Measurements from ENCODE around the gene TGFBRAP1.

DNA sequence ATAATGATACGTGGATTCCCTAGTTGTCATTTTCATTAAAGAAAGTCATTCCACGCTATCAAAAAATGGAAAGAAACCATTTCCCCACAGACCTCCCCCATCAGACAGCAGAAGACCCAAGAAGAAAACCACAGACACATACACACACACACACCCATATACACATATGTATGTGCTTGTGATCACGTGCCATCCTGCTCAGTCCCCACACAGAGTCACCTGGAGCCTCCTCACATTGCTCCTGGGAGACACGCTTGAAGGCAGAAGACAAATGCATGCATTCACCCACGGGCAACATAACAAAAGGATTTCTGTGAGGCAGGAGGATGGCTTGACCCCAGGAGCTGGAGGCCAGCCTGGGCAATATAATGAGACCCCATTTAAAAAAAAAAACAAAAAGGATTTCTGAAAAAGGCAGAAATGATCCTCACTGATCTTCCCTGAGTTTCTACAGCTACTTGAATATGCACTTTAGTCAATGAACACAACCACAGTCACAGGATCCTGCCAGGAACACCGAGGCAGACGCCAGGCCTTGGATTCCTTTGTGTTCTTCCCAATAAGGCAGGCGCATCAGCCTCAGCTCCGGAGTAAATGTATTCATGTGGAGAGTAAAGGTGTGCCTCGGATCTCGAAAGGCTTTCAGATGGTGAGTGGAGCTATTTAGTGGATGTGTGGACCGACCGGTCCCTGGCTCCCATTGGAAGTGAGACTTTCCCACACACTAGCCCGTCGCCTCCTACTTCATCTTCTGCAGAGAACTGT lies 21.0 kb downstream of the TGFBRAP1 start:
- TF ChIP-seq, protein P1, sequence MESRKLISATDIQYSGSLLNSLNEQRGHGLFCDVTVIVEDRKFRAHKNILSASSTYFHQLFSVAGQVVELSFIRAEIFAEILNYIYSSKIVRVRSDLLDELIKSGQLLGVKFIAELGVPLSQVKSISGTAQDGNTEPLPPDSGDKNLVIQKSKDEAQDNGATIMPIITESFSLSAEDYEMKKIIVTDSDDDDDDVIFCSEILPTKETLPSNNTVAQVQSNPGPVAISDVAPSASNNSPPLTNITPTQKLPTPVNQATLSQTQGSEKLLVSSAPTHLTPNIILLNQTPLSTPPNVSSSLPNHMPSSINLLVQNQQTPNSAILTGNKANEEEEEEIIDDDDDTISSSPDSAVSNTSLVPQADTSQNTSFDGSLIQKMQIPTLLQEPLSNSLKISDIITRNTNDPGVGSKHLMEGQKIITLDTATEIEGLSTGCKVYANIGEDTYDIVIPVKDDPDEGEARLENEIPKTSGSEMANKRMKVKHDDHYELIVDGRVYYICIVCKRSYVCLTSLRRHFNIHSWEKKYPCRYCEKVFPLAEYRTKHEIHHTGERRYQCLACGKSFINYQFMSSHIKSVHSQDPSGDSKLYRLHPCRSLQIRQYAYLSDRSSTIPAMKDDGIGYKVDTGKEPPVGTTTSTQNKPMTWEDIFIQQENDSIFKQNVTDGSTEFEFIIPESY (IDR thresholded peaks at IDR 0.05) = no peak
- TF ChIP-seq MAX (IDR thresholded peaks at IDR 0.05) (no peak), REST (IDR thresholded peaks at IDR 0.05) (no peak), TAF1 (conservative IDR thresholded peaks at IDR 0.05) (no peak), EGR1 (IDR thresholded peaks at IDR 0.05; ENCODE audit: low read depth in 2 of 2) (no peak), HNF4G (IDR thresholded peaks at IDR 0.05) (no peak)
- TF ChIP-seq, protein P2, sequence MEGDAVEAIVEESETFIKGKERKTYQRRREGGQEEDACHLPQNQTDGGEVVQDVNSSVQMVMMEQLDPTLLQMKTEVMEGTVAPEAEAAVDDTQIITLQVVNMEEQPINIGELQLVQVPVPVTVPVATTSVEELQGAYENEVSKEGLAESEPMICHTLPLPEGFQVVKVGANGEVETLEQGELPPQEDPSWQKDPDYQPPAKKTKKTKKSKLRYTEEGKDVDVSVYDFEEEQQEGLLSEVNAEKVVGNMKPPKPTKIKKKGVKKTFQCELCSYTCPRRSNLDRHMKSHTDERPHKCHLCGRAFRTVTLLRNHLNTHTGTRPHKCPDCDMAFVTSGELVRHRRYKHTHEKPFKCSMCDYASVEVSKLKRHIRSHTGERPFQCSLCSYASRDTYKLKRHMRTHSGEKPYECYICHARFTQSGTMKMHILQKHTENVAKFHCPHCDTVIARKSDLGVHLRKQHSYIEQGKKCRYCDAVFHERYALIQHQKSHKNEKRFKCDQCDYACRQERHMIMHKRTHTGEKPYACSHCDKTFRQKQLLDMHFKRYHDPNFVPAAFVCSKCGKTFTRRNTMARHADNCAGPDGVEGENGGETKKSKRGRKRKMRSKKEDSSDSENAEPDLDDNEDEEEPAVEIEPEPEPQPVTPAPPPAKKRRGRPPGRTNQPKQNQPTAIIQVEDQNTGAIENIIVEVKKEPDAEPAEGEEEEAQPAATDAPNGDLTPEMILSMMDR (IDR thresholded peaks at IDR 0.05; ENCODE audit: low read depth, low read length, missing input control) = no peak

All from liver (tissue), 3 donors.